Measurements from ENCODE around the gene ATP6V1C2.
A peak's percentile ranks its signal among the peaks of the same experiment; 100 is the strongest.
"Not testable (repeated sequence)": the region's sequence is repeated elsewhere in the genome, so short reads cannot be mapped to it uniquely, and the experiment has no call there.

Gene ATP6V1C2

DNA sequence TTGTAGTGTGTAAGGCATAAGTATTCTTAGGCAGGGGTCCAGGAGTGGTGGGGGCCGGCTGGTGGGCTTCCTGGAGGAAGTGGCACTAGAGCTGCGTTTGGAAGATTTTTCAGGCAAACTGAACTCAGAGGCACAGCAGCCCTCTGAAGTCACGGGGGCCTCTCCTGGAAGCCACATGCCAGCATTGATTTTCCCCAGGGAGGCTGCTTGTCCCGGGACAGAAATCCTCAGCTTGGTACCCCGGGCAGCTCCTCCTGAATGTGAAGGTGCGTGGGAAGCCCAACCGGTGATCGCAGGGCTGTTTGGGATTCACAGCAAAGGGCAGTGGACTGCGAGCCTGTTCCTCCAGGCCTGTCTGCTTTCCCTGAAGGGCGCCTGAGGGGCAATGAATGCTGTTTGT lies 92.7 kb downstream of the ATP6V1C2 start:
- no peak overlapping the region for H3K4me3 ChIP-seq (ENCODE audit: control insufficient read depth, low read depth, low read length)
- no peak for TF ChIP-seq CTCF (IDR thresholded peaks at IDR 0.05; ENCODE audit: control insufficient read depth, insufficient read depth, low read depth, low read length, missing control alignments)
- no peak for DNase-seq (ENCODE audit: low read depth)

- H3K4me3 ChIP-seq (ENCODE audit: control insufficient read depth, low read depth, low read length), result no peak overlapping the region
- TF ChIP-seq CTCF (IDR thresholded peaks at IDR 0.05; ENCODE audit: control insufficient read depth, insufficient read depth, low read depth, low read length, missing control alignments), result no peak
Observed at GRCh38 chr2:10814571-10815331, 93.3 kb downstream of the ATP6V1C2 start.

DNA sequence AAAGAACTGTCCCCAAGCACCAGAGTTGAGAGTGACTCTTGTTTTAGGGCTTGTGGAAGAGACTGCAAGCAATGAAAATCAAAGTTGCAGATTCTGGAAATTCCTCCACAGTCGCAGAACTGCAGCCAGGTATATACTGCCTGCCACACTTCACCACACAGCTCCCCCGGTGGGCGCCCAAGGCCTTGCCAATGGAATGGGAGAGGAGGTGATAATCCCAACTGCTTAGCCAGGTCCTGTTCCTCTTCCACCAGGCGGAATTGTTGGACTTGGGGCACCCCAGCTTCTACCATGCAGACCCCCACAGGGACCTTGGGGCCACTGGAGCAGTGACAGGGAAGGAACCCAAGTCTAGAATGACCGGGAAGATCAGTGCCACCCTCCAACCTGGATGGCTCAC lies 96.0 kb downstream of the ATP6V1C2 start:
- H3K4me3 ChIP-seq (ENCODE audit: control insufficient read depth, low read depth, low read length), result no peak overlapping the region
- peak; percentile 27 for TF ChIP-seq CTCF (IDR thresholded peaks at IDR 0.05; ENCODE audit: control insufficient read depth, insufficient read depth, low read depth, low read length, missing control alignments)
- DNase-seq (ENCODE audit: low read depth), result no peak

More at GRCh38 chr2:10814571-10815331, 93.3 kb downstream of the ATP6V1C2 start:
- no peak for DNase-seq (ENCODE audit: low read depth)

GRCh38 chr2:10818305-10818704 lies 96.9 kb downstream of the ATP6V1C2 start:
- DNase-seq (ENCODE audit: low read depth), result not testable (repeated sequence)

GRCh38 chr2:10818984-10819383 lies 97.6 kb downstream of the ATP6V1C2 start:
- no peak overlapping the region for H3K4me3 ChIP-seq (ENCODE audit: control insufficient read depth, low read depth, low read length)
- DNase-seq (ENCODE audit: low read depth), result no peak
- TF ChIP-seq CTCF (IDR thresholded peaks at IDR 0.05; ENCODE audit: control insufficient read depth, insufficient read depth, low read depth, low read length, missing control alignments), result no peak

More at GRCh38 chr2:10818305-10818704, 96.9 kb downstream of the ATP6V1C2 start:
- not testable (repeated sequence) for H3K4me3 ChIP-seq (ENCODE audit: control insufficient read depth, low read depth, low read length)

GRCh38 chr2:10819714-10820314 lies 98.4 kb downstream of the ATP6V1C2 start:
- DNase-seq (ENCODE audit: low read depth), result no peak
- no peak for TF ChIP-seq CTCF (IDR thresholded peaks at IDR 0.05; ENCODE audit: control insufficient read depth, insufficient read depth, low read depth, low read length, missing control alignments)
- no peak overlapping the region for H3K4me3 ChIP-seq (ENCODE audit: control insufficient read depth, low read depth, low read length)

GRCh38 chr2:10820562-10820961 lies 99.1 kb downstream of the ATP6V1C2 start:
- TF ChIP-seq CTCF (IDR thresholded peaks at IDR 0.05; ENCODE audit: control insufficient read depth, insufficient read depth, low read depth, low read length, missing control alignments), result no peak
- H3K4me3 ChIP-seq (ENCODE audit: control insufficient read depth, low read depth, low read length), result no peak overlapping the region
- DNase-seq (ENCODE audit: low read depth), result no peak
